A549 (cell line): ENCODE results near the gene BICRA.

Experiments
- BCL3 ChIP-seq: fragments of >200 bp; sonication (Bioruptor Twin); formaldehyde crosslinking; IDR thresholded peaks from 3 replicates; pipeline ENCODE4 v1.6.1; 2016
- BHLHE40 ChIP-seq: IDR thresholded peaks from 2 replicates; pipeline ENCODE4 v1.6.1; 2012; ENCODE audit warnings: low read depth, low read length, inconsistent platforms
- CHD2 ChIP-seq: fragments of 150-350 bp; IDR thresholded peaks from 2 replicates; pipeline ENCODE4 v1.6.1; 2014; ENCODE audit warnings: low read length; ENCODE audit not compliant: partially characterized antibody
- CTCF ChIP-seq: fragments of >200 bp; sonication (Bioruptor Twin); formaldehyde crosslinking; IDR thresholded peaks from 3 replicates; pipeline ENCODE4 v1.5.1; 2016
- ESRRA ChIP-seq: fragments of 150-350 bp; IDR thresholded peaks from 2 replicates; pipeline ENCODE4 v1.6.1; 2014; ENCODE audit warnings: mild to moderate bottlenecking, low read length, borderline replicate concordance
- GATA3 ChIP-seq: IDR thresholded peaks from 2 replicates; pipeline ENCODE4 v1.6.1; 2012; ENCODE audit warnings: borderline replicate concordance
- HOXA7 ChIP-seq: fragments of 250-450 bp; sonication (Bioruptor Pico); IDR thresholded peaks from 2 replicates; pipeline ENCODE4 v1.5.0; 2020; ENCODE audit warnings: mild to moderate bottlenecking, moderate library complexity
- POLR2A ChIP-seq: IDR thresholded peaks from 2 replicates; pipeline ENCODE4 v1.6.1; 2012; ENCODE audit warnings: mild to moderate bottlenecking, low read length
- RAD21 ChIP-seq, 2 experiments: fragments of >200 bp in 1 of 2; sonication (Bioruptor Twin) in 1 of 2; formaldehyde crosslinking in 1 of 2; IDR thresholded peaks in 1 of 2; conservative IDR thresholded peaks in 1 of 2; 2 replicates in 1 of 2; 3 replicates in 1 of 2; pipeline ENCODE4 v1.6.1; 2012 to 2018; ENCODE audit warnings: inconsistent platforms in 1 of 2
- RFX5 ChIP-seq: fragments of 450-650 bp; IDR thresholded peaks from 2 replicates; pipeline ENCODE4 v1.7.1; 2014; ENCODE audit warnings: antibody characterized with exemption, mild to moderate bottlenecking, moderate library complexity
- SMC3 ChIP-seq: fragments of >200 bp; sonication (Bioruptor Twin); formaldehyde crosslinking; IDR thresholded peaks from 3 replicates; pipeline ENCODE4 v1.6.1; 2018; ENCODE audit warnings: inconsistent platforms
- TF ChIP-seq, protein P1 (sequence below): fragments of 200-600 bp; sonication (generic); IDR thresholded peaks from 2 replicates; pipeline ENCODE4 v1.6.1; 2016; ENCODE audit warnings: antibody characterized with exemption, mild to moderate bottlenecking, moderate library complexity
- TF ChIP-seq, protein P2 (sequence below): IDR thresholded peaks from 2 replicates; pipeline ENCODE4 v1.6.1; 2012; ENCODE audit warnings: low read depth, borderline replicate concordance

GRCh38 chr19:47740866-47741519 lies 132.1 kb downstream of the BICRA start:
- TF ChIP-seq POLR2A (no peak), CTCF (no peak), SMC3 (no peak), GATA3 (no peak), BCL3 (no peak), CHD2 (no peak), RFX5 (no peak), HOXA7 (no peak), ESRRA (no peak), BHLHE40 (no peak), RAD21 (conservative IDR thresholded peaks at IDR 0.05 in 1 of 2, IDR thresholded peaks at IDR 0.05 in 1 of 2) (no peak)
- TF ChIP-seq, protein P1, sequence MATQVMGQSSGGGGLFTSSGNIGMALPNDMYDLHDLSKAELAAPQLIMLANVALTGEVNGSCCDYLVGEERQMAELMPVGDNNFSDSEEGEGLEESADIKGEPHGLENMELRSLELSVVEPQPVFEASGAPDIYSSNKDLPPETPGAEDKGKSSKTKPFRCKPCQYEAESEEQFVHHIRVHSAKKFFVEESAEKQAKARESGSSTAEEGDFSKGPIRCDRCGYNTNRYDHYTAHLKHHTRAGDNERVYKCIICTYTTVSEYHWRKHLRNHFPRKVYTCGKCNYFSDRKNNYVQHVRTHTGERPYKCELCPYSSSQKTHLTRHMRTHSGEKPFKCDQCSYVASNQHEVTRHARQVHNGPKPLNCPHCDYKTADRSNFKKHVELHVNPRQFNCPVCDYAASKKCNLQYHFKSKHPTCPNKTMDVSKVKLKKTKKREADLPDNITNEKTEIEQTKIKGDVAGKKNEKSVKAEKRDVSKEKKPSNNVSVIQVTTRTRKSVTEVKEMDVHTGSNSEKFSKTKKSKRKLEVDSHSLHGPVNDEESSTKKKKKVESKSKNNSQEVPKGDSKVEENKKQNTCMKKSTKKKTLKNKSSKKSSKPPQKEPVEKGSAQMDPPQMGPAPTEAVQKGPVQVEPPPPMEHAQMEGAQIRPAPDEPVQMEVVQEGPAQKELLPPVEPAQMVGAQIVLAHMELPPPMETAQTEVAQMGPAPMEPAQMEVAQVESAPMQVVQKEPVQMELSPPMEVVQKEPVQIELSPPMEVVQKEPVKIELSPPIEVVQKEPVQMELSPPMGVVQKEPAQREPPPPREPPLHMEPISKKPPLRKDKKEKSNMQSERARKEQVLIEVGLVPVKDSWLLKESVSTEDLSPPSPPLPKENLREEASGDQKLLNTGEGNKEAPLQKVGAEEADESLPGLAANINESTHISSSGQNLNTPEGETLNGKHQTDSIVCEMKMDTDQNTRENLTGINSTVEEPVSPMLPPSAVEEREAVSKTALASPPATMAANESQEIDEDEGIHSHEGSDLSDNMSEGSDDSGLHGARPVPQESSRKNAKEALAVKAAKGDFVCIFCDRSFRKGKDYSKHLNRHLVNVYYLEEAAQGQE = no peak
- TF ChIP-seq, protein P2, sequence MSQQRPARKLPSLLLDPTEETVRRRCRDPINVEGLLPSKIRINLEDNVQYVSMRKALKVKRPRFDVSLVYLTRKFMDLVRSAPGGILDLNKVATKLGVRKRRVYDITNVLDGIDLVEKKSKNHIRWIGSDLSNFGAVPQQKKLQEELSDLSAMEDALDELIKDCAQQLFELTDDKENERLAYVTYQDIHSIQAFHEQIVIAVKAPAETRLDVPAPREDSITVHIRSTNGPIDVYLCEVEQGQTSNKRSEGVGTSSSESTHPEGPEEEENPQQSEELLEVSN = no peak
